Motor neuron (in vitro differentiated cells): ENCODE measurements around the gene RAB7A. TPM values are rescaled to one million over a fixed set of nuclear protein-coding genes. Genes with fewer than 3 reads are reported as not detected.

ENCODE experiments used
- total RNA-seq, 8 experiments: library from RNA; unstranded; fragments of 300-600 nt; gene quantifications; 2 replicates each; pipeline versions ENCODE4 v1.2.3 to v1.2.4, GENCODE V29; 2022

The RAB7A gene
- total RNA-seq, 8 experiments from 2014 or later: 33.4 to 133 (median 65.4) TPM

Other genes starting within 250 kb of the RAB7A start
- 10 to 100 TPM in 1 of 8 experiments, 1 to 10 TPM in 5, under 1 TPM in 2; 0.27 to 14.8 (median 1.6) TPM for gene GATA2, start 233.0 kb upstream of the RAB7A start, total RNA-seq
- 100 to 1,000 TPM; 127 to 270 (median 164) TPM for gene RPN1, start 75.4 kb upstream of the RAB7A start, total RNA-seq
- gene ACAD9, start 153.4 kb downstream of the RAB7A start, total RNA-seq: 10 to 100 TPM; 19.3 to 63.3 (median 29.6) TPM